ENCODE measurements around the gene RASSF4.
"Not testable (repeated sequence)": the region's sequence is repeated elsewhere in the genome, so short reads cannot be mapped to it uniquely, and the experiment has no call there.

Gene RASSF4

GRCh38 chr10:45008524-45009161 is 49.0 kb downstream of the RASSF4 start:
- DNase-seq = peak; percentile 55

- not testable (repeated sequence) for DNase-seq
These were observed 55.0 kb downstream of the RASSF4 start for GRCh38 chr10:45014557-45014956.

GRCh38 chr10:45015590-45015989 is 56.0 kb downstream of the RASSF4 start:
- DNase-seq = no peak

- DNase-seq = no peak
These were observed 63.8 kb downstream of the RASSF4 start for GRCh38 chr10:45023426-45023825.

GRCh38 chr10:45034301-45034700 is 74.7 kb downstream of the RASSF4 start:
- no peak for DNase-seq

DNA sequence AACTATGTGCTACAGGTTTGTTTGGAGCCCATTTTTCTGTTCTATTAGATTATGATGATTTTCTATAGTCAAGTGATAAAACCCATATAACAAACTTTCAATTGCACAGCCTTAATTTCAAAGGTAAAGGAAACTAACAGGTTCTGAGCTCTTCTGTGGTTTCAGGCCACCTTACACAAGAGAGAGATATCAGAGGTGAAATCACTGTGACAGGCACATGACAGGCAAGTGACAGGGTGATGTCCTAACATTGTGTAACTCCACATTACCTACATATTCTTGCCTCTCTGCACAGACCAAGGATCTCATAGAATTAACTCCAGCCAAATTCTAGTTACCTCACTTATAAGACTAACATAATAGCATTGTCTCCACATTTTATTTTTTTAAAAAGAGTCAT is 76.1 kb downstream of the RASSF4 start:
- no peak for DNase-seq

DNA sequence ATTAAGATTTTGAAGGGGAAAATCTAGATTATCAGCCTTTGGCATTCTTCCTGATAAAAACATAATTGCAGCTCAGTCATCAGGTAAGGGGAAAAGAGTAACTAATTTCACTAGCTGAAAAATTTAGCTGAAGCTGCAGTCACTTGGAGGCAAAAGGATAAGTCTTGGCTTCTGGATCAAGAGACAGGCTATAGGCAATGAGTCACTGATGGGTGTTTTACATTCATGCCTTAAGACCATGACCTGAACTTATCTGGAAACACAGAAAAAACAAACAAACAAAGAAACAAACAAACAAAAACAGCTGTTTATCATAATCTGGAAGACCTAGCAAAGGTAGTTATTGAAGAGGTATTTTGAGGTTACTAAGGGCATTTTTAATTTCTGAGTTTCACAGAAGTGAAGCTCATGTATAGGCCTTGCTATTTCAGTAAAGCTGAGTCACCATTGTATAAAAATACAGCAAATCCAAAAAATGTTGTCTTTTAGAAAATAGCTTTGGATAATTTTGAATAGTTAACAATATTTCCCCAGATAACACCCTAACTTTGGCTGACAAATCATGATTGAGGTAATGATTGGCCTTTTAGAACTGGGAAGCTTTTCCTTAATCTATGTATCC is 81.4 kb downstream of the RASSF4 start:
- DNase-seq = no peak

DNA sequence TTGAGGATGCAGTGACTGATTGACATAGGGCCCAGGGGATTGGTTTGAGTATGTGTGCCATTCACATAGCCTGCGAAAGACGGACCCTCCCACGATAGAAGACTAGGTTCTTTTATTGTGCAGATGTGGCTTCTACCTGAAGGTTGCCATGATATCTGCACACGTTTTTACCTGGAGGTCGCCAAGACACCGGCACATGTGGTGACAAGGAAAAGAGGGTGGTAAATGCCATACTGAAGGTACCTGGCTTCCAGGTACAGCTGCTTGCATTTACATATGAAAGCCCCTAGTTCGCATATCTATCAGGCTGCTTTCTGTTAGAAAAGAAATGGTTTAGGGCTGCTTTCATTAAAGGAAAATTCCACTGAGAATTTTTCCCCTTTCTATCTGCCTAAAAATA is 84.7 kb downstream of the RASSF4 start:
- DNase-seq = no peak

All from DMS79 treated with DMSO at 0.1 percent for 48 hours (cell line).